Adrenal gland (tissue), 5 donors: ENCODE results near the gene SLC8A2.

Experiments used
- CTCF ChIP-seq, 6 experiments: fragments of 450-650 bp in 4 of 6; fragments of 200-600 bp in 2 of 6; sonication (generic) in 1 of 6; IDR thresholded peaks; 1 replicate in 5 of 6; 2 replicates in 1 of 6; pipeline versions ENCODE4 v1.5.1 to v1.8.0; 2016 to 2021; ENCODE audit warnings: antibody characterized with exemption in 6 of 6, mild to moderate bottlenecking in 2 of 6, moderate library complexity in 1 of 6
- POLR2A ChIP-seq, 2 donors: fragments of 450-650 bp; IDR thresholded peaks; one replicate each; pipeline ENCODE4 v1.6.1; 2017; ENCODE audit warnings: antibody characterized with exemption in 2 of 2, mild to moderate bottlenecking in 2 of 2, moderate library complexity in 1 of 2
- donor health status: DM: no; HTN: no; CAD: no.

- no peak for TF ChIP-seq POLR2A (IDR thresholded peaks at IDR 0.05)
- no peak for TF ChIP-seq CTCF (IDR thresholded peaks at IDR 0.05)
Measured at GRCh38 chr19:47422417-47423163, 49.1 kb downstream of the SLC8A2 start.
